Body of pancreas (tissue), 4 donors: ENCODE measurements around the gene AHCYL1.

Experiments used
- CTCF ChIP-seq, 7 experiments: fragments of 450-650 bp in 4 of 7; fragments of 200-600 bp in 3 of 7; sonication (generic) in 3 of 7; IDR thresholded peaks; one replicate each; pipeline ENCODE4 v1.5.1; 2016 to 2019; ENCODE audit warnings: antibody characterized with exemption in 7 of 7
- POLR2A ChIP-seq, 3 donors: fragments of 450-650 bp; IDR thresholded peaks; one replicate each; pipeline ENCODE4 v1.6.1; 2016; ENCODE audit warnings: antibody characterized with exemption in 3 of 3, mild to moderate bottlenecking in 2 of 3

GRCh38 chr1:110048923-110049601 is 64.5 kb downstream of the AHCYL1 start:
- no peak for TF ChIP-seq CTCF (IDR thresholded peaks at IDR 0.05)
- no peak for TF ChIP-seq POLR2A (IDR thresholded peaks at IDR 0.05)
